GM12875 (cell line): ENCODE measurements around the gene RXRB.

Experiments used
- H3K4me3 ChIP-seq: one replicate; pipeline ENCODE4 v1.5.1; 2011; ENCODE audit warnings: low read depth, low read length, control low read depth
- TF ChIP-seq, protein P1 (sequence below): IDR thresholded peaks from 2 replicates; pipeline ENCODE4 v1.5.1; 2011; ENCODE audit warnings: low read depth, mild to moderate bottlenecking, control low read depth, inconsistent platforms, low read length, moderate library complexity, borderline replicate concordance; ENCODE audit not compliant: insufficient read depth

The RXRB gene

DNA sequence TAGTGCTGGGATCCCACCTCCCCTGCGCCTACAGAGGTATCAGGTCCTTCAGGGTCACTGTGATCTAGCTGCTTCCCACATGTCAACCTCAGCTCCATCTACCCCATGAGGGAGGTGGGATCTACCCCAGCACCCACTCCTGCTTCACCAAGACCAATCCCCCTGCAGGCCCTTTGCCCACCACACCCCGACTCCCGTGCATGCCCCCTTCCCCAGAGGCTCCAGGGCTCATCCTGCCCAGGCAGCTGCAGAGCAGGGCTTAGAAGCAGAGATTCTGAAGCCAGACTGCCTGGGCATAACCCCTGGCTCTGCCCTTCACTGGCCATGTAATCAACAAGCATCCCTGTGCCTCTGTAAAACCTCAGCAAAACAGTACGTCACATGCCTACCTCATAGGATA, 25.7 kb downstream of the RXRB start:
- no peak overlapping the region for H3K4me3 ChIP-seq
- TF ChIP-seq, protein P1, sequence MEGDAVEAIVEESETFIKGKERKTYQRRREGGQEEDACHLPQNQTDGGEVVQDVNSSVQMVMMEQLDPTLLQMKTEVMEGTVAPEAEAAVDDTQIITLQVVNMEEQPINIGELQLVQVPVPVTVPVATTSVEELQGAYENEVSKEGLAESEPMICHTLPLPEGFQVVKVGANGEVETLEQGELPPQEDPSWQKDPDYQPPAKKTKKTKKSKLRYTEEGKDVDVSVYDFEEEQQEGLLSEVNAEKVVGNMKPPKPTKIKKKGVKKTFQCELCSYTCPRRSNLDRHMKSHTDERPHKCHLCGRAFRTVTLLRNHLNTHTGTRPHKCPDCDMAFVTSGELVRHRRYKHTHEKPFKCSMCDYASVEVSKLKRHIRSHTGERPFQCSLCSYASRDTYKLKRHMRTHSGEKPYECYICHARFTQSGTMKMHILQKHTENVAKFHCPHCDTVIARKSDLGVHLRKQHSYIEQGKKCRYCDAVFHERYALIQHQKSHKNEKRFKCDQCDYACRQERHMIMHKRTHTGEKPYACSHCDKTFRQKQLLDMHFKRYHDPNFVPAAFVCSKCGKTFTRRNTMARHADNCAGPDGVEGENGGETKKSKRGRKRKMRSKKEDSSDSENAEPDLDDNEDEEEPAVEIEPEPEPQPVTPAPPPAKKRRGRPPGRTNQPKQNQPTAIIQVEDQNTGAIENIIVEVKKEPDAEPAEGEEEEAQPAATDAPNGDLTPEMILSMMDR = no peak

DNA sequence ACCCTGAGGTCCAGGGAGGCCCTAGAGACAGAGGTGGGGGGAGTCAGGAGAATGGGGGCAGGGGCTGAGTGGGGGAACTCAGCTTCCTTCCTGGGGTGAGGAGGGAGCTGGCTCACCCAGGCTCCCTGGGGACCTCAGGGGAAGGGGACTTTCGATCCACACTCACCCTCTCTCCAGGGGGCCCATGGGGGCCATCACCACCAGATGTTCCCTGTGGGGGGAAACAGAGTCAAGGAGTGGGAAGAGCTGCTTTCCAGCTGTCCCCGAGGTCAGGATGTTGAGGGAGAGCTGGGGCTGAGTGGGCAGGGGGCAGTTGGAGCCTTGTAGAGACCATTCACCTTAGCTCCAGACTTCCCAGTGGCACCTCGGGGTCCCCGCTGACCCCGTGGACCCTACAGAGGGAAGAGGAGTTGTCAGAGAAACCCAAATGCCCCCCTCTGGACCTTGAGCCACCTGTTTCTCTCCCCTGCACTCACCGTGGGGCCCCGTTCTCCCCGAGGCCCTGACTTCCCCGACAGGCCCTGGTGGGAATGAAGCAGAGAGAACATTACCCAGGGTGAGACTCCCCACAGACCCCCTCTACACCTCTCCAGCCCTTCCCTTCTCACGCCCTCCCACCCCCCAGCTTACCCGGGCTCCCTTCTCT, 26.8 kb downstream of the RXRB start:
- H3K4me3 ChIP-seq = no peak overlapping the region

DNA sequence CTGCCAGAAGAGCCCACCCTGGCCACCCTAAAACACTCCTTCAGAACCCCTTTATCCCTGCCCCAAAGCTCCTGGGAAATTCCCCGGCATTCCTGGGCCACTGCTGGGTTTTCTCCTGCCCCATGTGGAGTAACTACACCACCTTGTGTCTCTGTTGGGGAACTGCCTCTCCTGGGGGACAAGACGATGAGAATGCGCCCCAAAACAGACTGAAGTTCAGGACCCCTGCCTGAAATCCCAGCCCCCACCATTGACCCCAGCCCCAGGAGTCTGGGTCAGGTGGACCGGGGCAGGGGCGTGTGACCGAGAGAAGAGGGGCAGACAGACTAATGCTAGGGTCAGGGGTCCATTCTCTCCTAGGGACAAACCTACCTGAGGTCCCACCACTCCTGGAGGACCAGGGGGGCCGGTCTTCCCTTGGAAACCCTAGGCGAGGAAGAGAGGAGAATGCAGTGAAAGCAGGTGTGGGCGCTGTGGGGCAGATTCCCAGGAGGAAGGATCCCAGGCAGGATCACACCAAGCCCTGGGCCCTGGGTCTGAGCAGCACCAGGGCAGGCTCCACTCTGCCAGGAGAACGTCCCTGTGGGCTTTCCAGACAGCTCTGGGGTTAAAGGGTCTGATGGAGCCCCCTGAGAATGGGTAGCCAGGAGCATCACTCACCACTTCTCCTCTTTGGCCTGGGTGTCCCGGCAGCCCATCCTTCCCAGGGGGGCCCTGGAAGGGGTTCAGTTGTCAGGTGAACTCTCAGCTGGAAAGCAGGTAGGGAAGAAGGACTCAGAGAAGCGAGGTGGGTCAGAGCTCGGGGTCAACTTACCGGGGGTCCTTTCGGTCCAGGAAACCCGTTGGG, 27.6 kb downstream of the RXRB start:
- TF ChIP-seq, protein P1 = peak; percentile 76
- H3K4me3 ChIP-seq = no peak overlapping the region

More for the DNA sequence above, 26.8 kb downstream of the RXRB start:
- TF ChIP-seq, protein P1 = no peak

DNA sequence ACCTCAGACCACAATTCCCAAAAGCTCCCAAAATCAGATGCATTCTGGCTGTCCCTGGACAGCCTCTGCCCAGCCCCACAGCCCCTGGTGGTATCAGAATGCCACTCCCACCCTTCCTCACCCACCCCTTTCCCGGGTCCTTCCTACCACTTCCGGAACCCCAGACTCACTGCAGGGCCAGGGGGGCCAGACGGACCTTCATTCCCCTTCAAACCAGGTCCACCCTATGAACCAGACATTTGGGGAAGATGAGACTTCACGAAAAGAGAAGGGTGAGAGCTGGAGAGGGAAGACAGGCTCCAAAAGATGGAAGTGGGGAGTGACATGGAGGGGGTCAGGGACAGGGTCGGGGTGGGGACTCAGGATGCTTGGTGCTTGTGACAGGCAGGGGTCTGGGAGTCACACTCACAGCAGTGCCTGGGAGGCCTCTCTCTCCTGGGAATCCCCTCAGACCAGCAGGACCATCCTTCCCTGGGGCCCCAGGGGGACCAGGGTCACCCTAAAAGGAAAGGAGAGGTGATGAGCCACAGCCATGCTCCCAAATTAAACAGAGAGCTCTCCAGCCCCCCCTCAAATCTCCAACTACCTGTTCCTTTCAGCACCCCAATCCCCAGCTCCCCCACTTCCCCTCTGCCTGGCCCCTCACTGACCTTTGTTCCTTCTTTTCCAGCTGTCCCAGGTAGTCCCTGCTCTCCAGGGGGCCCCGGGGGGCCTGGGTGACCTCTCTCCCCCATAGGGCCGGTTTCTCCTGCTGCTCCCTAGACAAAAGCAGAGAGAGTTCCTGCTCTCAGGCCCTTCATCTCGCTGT, 28.4 kb downstream of the RXRB start:
- no peak overlapping the region for H3K4me3 ChIP-seq
- TF ChIP-seq, protein P1 = no peak

DNA sequence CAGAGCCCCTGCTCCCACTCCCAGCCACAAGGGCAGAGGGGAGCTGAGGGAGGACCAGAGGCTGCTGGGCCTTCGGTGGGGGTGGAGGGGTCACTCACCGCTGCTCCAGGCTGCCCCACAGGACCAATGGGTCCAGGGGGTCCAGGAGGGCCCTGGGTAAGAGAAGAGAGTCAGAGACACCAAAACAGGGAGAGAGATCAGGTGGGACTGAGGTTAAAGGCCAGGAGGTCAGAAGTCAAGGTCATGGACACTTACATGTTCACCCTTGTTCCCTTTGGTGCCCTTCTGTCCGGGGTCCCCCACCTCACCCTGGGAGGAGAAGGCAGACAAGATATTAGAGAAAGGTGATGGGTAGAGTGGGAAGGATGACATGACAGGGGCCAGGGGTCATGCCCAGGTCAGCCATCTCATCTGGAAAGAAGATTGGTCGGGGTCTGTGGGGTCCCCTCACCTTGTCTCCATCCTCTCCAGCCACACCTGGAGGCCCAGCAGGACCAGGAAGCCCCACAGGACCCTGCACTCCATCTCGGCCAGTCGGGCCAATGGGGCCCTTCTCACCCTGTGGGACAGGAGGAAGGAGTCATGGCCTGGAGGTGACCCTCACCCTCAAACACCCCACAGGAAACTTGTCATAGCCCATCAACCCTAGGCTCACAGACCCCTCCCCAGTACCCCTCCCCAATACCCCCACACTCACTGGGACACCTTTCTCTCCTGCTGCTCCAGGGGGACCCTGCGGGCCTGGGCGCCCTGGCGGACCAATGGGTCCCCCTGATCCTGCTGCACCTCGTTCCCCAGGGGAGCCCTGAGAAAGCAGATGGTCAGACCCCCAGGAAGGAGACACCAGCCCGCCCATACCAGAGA, 29.2 kb downstream of the RXRB start:
- TF ChIP-seq, protein P1 = no peak
- H3K4me3 ChIP-seq = no peak overlapping the region

DNA sequence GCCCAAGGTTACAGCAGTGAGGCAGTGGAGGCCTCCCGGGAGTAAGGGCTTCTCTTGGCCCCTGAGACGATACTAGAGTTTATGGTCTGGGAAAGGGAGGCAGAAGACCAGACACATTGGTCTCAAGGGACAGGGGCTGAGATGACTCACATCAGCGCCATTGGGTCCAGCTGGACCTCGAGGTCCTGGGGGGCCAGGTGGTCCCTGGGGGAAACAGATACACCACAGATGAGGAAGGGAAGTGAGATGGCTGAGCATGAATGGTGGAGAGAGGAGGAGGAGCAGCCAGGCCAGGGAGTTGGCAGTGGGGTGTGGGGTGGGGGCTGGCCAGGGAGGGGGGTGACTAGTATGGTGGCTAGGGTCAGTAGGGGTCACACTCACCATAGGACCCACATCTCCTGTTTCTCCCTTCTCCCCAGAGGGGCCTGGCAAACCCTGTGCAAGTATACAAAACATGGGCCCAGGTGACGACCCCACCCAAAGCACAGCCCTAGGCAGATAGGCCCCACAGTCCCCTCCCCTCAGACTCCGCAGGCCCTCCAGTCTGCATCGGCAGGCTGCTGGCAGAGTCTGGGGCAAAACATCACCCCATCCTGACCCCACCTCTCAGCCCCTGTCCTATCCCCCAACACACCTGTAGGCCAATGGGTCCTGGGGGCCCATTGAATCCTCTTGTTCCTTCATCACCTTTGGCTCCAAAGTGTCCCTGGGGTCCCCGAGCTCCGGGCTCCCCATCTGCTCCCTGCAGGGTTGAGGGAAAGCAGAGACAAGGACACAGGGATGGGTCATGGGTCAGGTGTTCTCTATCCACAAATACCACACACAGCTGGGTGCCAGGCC, 30.1 kb downstream of the RXRB start:
- H3K4me3 ChIP-seq = no peak overlapping the region
- TF ChIP-seq, protein P1 = no peak
